Activated T-helper 1 cell treated with Interleukin-2 at 50 U/mL for 16 hours (primary cell): ENCODE data around the gene TCEAL2.
A peak's percentile ranks its signal among the peaks of the same experiment; 100 is the strongest.
"Not testable (repeated sequence)": the region's sequence is repeated elsewhere in the genome, so short reads cannot be mapped to it uniquely, and the experiment has no call there.

Experiments
- DNase-seq: peaks from one replicate; pipeline ENCODE4 v3.0.0-alpha.2; 2020; ENCODE audit warnings: low read depth

The TCEAL2 gene

GRCh38 chrX:102125436-102125835, at the start of gene TCEAL2:
Gene TCEAL2, plus strand, starts transcription at chrX:102125679. Its CDS starts 1,152 bp downstream, at chrX:102126831.
- DNase-seq, result not testable (repeated sequence)

- DNase-seq, result no peak
Observed at GRCh38 chrX:102077426-102077825, 48.1 kb upstream of the TCEAL2 start.

- no peak for DNase-seq
Observed at GRCh38 chrX:102085706-102086105, 39.8 kb upstream of the TCEAL2 start.

GRCh38 chrX:102113367-102113766, 12.1 kb upstream of the TCEAL2 start:
- no peak for DNase-seq

- DNase-seq, result no peak
Observed at GRCh38 chrX:102115748-102116147, 9.7 kb upstream of the TCEAL2 start.

- DNase-seq, result not testable (repeated sequence)
Observed at GRCh38 chrX:102125014-102125413, 465 bp upstream of the TCEAL2 start.

GRCh38 chrX:102126080-102126818, 770 bp downstream of the TCEAL2 start:
- not testable (repeated sequence) for DNase-seq

GRCh38 chrX:102126863-102127262, 1.4 kb downstream of the TCEAL2 start:
- DNase-seq, result no peak

- DNase-seq, result no peak
Observed at GRCh38 chrX:102129473-102129872, 4.0 kb downstream of the TCEAL2 start.

- DNase-seq, result no peak
Observed at GRCh38 chrX:102138064-102138463, 12.6 kb downstream of the TCEAL2 start.

- DNase-seq, result not testable (repeated sequence)
Observed at GRCh38 chrX:102140876-102141275, 15.4 kb downstream of the TCEAL2 start.

- DNase-seq, result not testable (repeated sequence)
Observed at GRCh38 chrX:102141631-102142030, 16.2 kb downstream of the TCEAL2 start.

- not testable (repeated sequence) for DNase-seq
Observed at GRCh38 chrX:102142274-102142673, 16.8 kb downstream of the TCEAL2 start, which contains the start of gene TCEAL6. Gene TCEAL6, minus strand, starts transcription at chrX:102142481.

- DNase-seq, result no peak
Observed at GRCh38 chrX:102154218-102154860, 28.9 kb downstream of the TCEAL2 start.

- no peak for DNase-seq
Observed at GRCh38 chrX:102154900-102155805, 29.7 kb downstream of the TCEAL2 start.

GRCh38 chrX:102155806-102156179, 30.3 kb downstream of the TCEAL2 start, which contains the start of gene BEX5:
Gene BEX5, minus strand, starts transcription at chrX:102155977. Its CDS starts 1,712 bp downstream, at chrX:102154265.
- peak; percentile 22 for DNase-seq
